ENCODE results near the gene SEMA3C.

DNA sequence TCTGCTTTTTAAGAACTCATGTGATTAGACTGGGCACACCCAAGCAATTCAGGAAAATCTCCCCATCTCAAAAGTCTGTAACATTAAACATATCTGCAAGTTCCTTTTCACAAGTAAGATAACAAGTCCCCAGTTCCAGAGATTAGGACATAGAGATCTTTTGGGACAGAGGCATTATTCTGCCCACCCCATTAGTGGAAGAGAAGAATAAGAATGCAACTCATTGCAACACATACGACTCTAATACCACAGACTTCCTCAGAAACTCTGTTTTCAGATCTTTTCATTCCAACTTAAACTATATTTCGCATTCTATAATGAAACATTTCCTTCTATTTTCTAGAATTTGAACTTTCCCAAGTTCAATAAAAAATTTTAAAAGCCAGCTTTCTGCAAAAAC is 137.7 kb downstream of the SEMA3C start:
- TF ChIP-seq POLR2A (IDR thresholded peaks at IDR 0.05; ENCODE audit: low read length) (no peak), GATA1 (IDR thresholded peaks at IDR 0.05; ENCODE audit: low read depth, low read length) (no peak)
